HCT116 (cell line): ENCODE measurements around the gene NUP50. TPM values are rescaled to one million over a fixed set of nuclear protein-coding genes. Genes with fewer than 3 reads are reported as not detected.

Experiments
- ATAC-seq: fragments of 200-7000 bp; cut with Tn5 transposase; 2 replicates; pipeline ENCODE4 v1.9.1; 2020; ENCODE audit warnings: mild to moderate bottlenecking, moderate library complexity
- BruUV-seq: library from RNA; stranded (reverse); fragments of 400-500 nt; replicated peaks from 2 replicates; lab custom pipeline; 2021; lab: Mats Ljungman, UMichigan
- CTCF ChIA-PET: fragments of 300-600 bp; sonication (Branson Sonifier 250); formaldehyde crosslinking; loops from one replicate; lab custom pipeline; 2021; ENCODE audit warnings: antibody characterized with exemption; lab: Charles Lee
- POLR2A ChIA-PET: fragments of 300-600, 350-600 bp; sonication (Branson Sonifier 250); formaldehyde crosslinking; loops from one replicate; lab custom pipeline; 2021; ENCODE audit warnings: antibody characterized with exemption; lab: Charles Lee
- RAD21 ChIA-PET, 2 experiments: fragments of 300-600 bp; sonication (Branson Sonifier 250); formaldehyde crosslinking; loops; one replicate each; lab custom pipeline; 2023; ENCODE audit warnings: low total read pairs in 2 of 2; ENCODE audit not compliant: uncharacterized antibody in 2 of 2, unreplicated experiment in 2 of 2, low non-redundant PET in 1 of 2; lab: Charles Lee
- DNase-seq: peaks from one replicate; pipeline ENCODE4 v3.0.0-alpha.2; 2010; ENCODE audit warnings: low read depth, low spot score
- H2AFZ ChIP-seq: fragments of 200-600 bp; shearing (Covaris generic), sonication (generic); 2 replicates; pipeline ENCODE4 v1.6.1; 2017; ENCODE audit warnings: low read depth, mixed run types, mixed read lengths, antibody characterized with exemption, low read length; ENCODE audit not compliant: poor library complexity, severe bottlenecking
- H3K27ac ChIP-seq: 2 replicates; pipeline ENCODE4 v1.5.1; 2012; ENCODE audit warnings: low read depth, low read length
- H3K27me3 ChIP-seq: fragments of 200-600 bp; sonication (generic); 2 replicates; pipeline ENCODE4 v1.6.1; 2016; ENCODE audit warnings: mixed run types, low read length, mixed read lengths; ENCODE audit not compliant: insufficient read depth
- H3K36me3 ChIP-seq, 2 experiments: fragments of 200-500 bp in 1 of 2; fragments of 200-600 bp in 1 of 2; sonication (Bioruptor generic) in 1 of 2; sonication (generic) in 1 of 2; 2 replicates each; pipeline versions ENCODE4 v1.5.1 to v1.6.1; 2014 to 2016; ENCODE audit warnings: low read length in 2 of 2, inconsistent platforms in 1 of 2, mixed read lengths in 1 of 2, mixed run types in 1 of 2; ENCODE audit not compliant: insufficient read depth in 2 of 2, control insufficient read depth in 1 of 2
- H3K4me1 ChIP-seq, 2 experiments: fragments of 200-600 bp in 1 of 2; sonication (generic) in 1 of 2; 2 replicates each; pipeline versions ENCODE4 v1.5.1 to v1.6.1; 2012 to 2017; ENCODE audit warnings: low read length in 2 of 2, inconsistent platforms in 1 of 2, mild to moderate bottlenecking in 1 of 2, mixed read lengths in 1 of 2, mixed run types in 1 of 2, moderate library complexity in 1 of 2; ENCODE audit not compliant: insufficient read depth in 2 of 2, control insufficient read depth in 1 of 2
- H3K4me2 ChIP-seq: fragments of 200-600 bp; sonication (generic); 2 replicates; pipeline ENCODE4 v1.6.1; 2017; ENCODE audit warnings: mixed run types, low read length, mixed read lengths
- H3K4me3 ChIP-seq, 2 experiments: fragments of 200-600 bp in 1 of 2; sonication (generic) in 1 of 2; replicated peaks in 1 of 2; 2 replicates each; pipeline ENCODE4 v1.5.1; 2011 to 2016; ENCODE audit warnings: low read length in 2 of 2, control low read depth in 1 of 2, low read depth in 1 of 2, mild to moderate bottlenecking in 1 of 2, mixed read lengths in 1 of 2, mixed run types in 1 of 2
- H3K79me2 ChIP-seq: fragments of 200-600 bp; sonication (generic); 2 replicates; pipeline ENCODE4 v1.6.1; 2017; ENCODE audit warnings: mild to moderate bottlenecking, mixed run types, low read length, moderate library complexity, mixed read lengths; ENCODE audit not compliant: insufficient read depth
- H3K9ac ChIP-seq: fragments of 200-600 bp; sonication (generic); 2 replicates; pipeline ENCODE4 v1.6.1; 2016; ENCODE audit warnings: low read length, mixed read lengths
- H3K9me2 ChIP-seq: fragments of 200-600 bp; sonication (generic), shearing (Covaris generic); 2 replicates; pipeline ENCODE4 v1.6.1; 2017; ENCODE audit warnings: mixed run types, mild to moderate bottlenecking, moderate library complexity; ENCODE audit not compliant: insufficient read depth
- H3K9me3 ChIP-seq, 2 experiments: fragments of 200-500 bp in 1 of 2; fragments of 200-600 bp in 1 of 2; sonication (Bioruptor generic) in 1 of 2; sonication (generic) in 1 of 2; 2 replicates each; pipeline ENCODE4 v1.6.1; 2014 to 2017; ENCODE audit warnings: low read length in 2 of 2, mixed read lengths in 2 of 2, inconsistent platforms in 1 of 2, low read depth in 1 of 2, mild to moderate bottlenecking in 1 of 2, mixed run types in 1 of 2, moderate library complexity in 1 of 2; ENCODE audit not compliant: control insufficient read depth in 1 of 2, insufficient read depth in 1 of 2
- H4K20me1 ChIP-seq: fragments of 200-600 bp; sonication (generic), shearing (Covaris generic); 2 replicates; pipeline ENCODE4 v1.6.1; 2017; ENCODE audit warnings: mixed run types, mild to moderate bottlenecking, moderate library complexity; ENCODE audit not compliant: insufficient read depth
- CEBPB ChIP-seq: IDR thresholded peaks from 2 replicates; pipeline ENCODE4 v1.6.1; 2012; ENCODE audit warnings: low read depth
- CTCF ChIP-seq, 3 experiments: fragments of 200-600 bp in 1 of 3; sonication (generic) in 1 of 3; IDR thresholded peaks in 2 of 3; conservative IDR thresholded peaks in 1 of 3; 2 replicates each; pipeline ENCODE4 v1.5.1; 2012 to 2017; ENCODE audit warnings: low read depth in 2 of 3, low read length in 2 of 3, antibody characterized with exemption in 1 of 3, borderline replicate concordance in 1 of 3, control low read depth in 1 of 3, mild to moderate bottlenecking in 1 of 3, mixed read lengths in 1 of 3, mixed run types in 1 of 3, moderate library complexity in 1 of 3; ENCODE audit not compliant: insufficient read depth in 1 of 3
- EGR1 ChIP-seq: IDR thresholded peaks from 2 replicates; pipeline ENCODE4 v1.6.1; 2012; ENCODE audit warnings: low read depth
- ELF1 ChIP-seq: IDR thresholded peaks from 2 replicates; pipeline ENCODE4 v1.6.1; 2012; ENCODE audit warnings: low read depth, borderline replicate concordance
- EZH2 ChIP-seq: fragments of 200-600 bp; sonication (generic); IDR thresholded peaks from 2 replicates; pipeline ENCODE4 v1.6.1; 2017; ENCODE audit warnings: antibody characterized with exemption, mixed run types
- EZH2phosphoT487 ChIP-seq: fragments of 200-600 bp; IDR thresholded peaks from 2 replicates; pipeline ENCODE4 v1.6.1; 2018; ENCODE audit warnings: antibody characterized with exemption, borderline replicate concordance
- FOSL1 ChIP-seq: IDR thresholded peaks from 2 replicates; pipeline ENCODE4 v1.6.1; 2012; ENCODE audit warnings: low read depth
- POLR2A ChIP-seq: IDR thresholded peaks from 2 replicates; pipeline ENCODE4 v1.7.0; 2011; ENCODE audit warnings: borderline replicate concordance; ENCODE audit not compliant: insufficient read depth, insufficient read length; ENCODE audit errors: extremely low read depth
- RAD21 ChIP-seq: IDR thresholded peaks from 2 replicates; pipeline ENCODE4 v1.6.1; 2012; ENCODE audit warnings: low read depth, mild to moderate bottlenecking
- SIN3A ChIP-seq: IDR thresholded peaks from 2 replicates; pipeline ENCODE4 v1.6.1; 2012; ENCODE audit warnings: low read depth
- SP1 ChIP-seq: IDR thresholded peaks from 2 replicates; pipeline ENCODE4 v1.6.1; 2012; ENCODE audit warnings: low read depth
- SRF ChIP-seq: IDR thresholded peaks from 2 replicates; pipeline ENCODE4 v1.6.1; 2012; ENCODE audit warnings: low read depth
- YY1 ChIP-seq: IDR thresholded peaks from 2 replicates; pipeline ENCODE4 v1.6.1; 2011; ENCODE audit warnings: low read length, low read depth, moderate library complexity, mild to moderate bottlenecking; ENCODE audit not compliant: insufficient replicate concordance; ENCODE audit errors: extremely low read depth
- ZBTB33 ChIP-seq: IDR thresholded peaks from 2 replicates; pipeline ENCODE4 v1.6.1; 2011; ENCODE audit warnings: mild to moderate bottlenecking, low read length, moderate library complexity; ENCODE audit not compliant: insufficient replicate concordance; ENCODE audit errors: extremely low read depth
- ZNF274 ChIP-seq: fragments of 200-500 bp; sonication (Bioruptor generic); IDR thresholded peaks from 2 replicates; pipeline ENCODE4 v1.6.1; 2014; ENCODE audit warnings: mild to moderate bottlenecking, low read depth, low read length, inconsistent platforms
- intact Hi-C: fragments of 100-400 bp; cut with micrococcal nuclease; formaldehyde crosslinking; loops from 2 replicates; pipeline ENCODE4 v1.10.0; 2022
- total RNA-seq: library from RNA; stranded (reverse); gene quantifications from one replicate; pipeline ENCODE4 v1.2.1, GENCODE V29; 2021; ENCODE audit not compliant: unreplicated experiment

The NUP50 gene
- total RNA-seq, 1 experiment from 2014 or later = 102 TPM

GRCh38 chr22:45187891-45188290 is 24.2 kb downstream of the NUP50 start:
- H3K36me3 ChIP-seq = peaks cover 15 to 35% of the 10 kb centered on the region in 2 experiments; a peak in 3 of 4 replicates

More at GRCh38 chr22:45187891-45188290, 24.2 kb downstream of the NUP50 start:
- DNase-seq = no peak
- Histone ChIP-seq H3K9me2 (no peaks in the 10 kb centered on the region), H3K9ac (no peak overlapping the region), H3K4me2 (no peak overlapping the region), H2AFZ (no peak overlapping the region), H3K4me1 (no peaks in the 10 kb centered on the region; a peak in 1 of 4 replicates), H3K79me2 (peaks cover 30% of the 10 kb centered on the region), H4K20me1 (no peaks in the 10 kb centered on the region), H3K27ac (no peak overlapping the region), H3K4me3 (no peak overlapping the region), H3K27me3 (no peaks in the 10 kb centered on the region), H3K9me3 (no peaks in the 10 kb centered on the region)
- CTCF ChIA-PET = no interaction called here
- TF ChIP-seq RAD21 (no peak), SP1 (no peak), ZNF274 (no peak), EGR1 (no peak), EZH2 (no peak), EZH2phosphoT487 (no peak), ZBTB33 (no peak), FOSL1 (no peak), CEBPB (no peak), SIN3A (no peak), ELF1 (no peak), SRF (no peak), POLR2A (no peak), YY1 (no peak), CTCF (IDR thresholded peaks at IDR 0.05 in 2 of 3, conservative IDR thresholded peaks at IDR 0.05 in 1 of 3; ENCODE audit: borderline replicate concordance in 1 of 3, insufficient read depth in 1 of 3, low read depth in 2 of 3, low read length in 2 of 3) (no peak)
- RAD21 ChIA-PET = no interaction called here
- intact Hi-C loops = no loop called here
- no TSS peak for BruUV-seq
- POLR2A ChIA-PET = no interaction called here
- no peak for ATAC-seq
